ENCODE results near the gene LAG3.
A peak's percentile ranks its signal among the peaks of the same experiment; 100 is the strongest.

LAG3 gene

DNA sequence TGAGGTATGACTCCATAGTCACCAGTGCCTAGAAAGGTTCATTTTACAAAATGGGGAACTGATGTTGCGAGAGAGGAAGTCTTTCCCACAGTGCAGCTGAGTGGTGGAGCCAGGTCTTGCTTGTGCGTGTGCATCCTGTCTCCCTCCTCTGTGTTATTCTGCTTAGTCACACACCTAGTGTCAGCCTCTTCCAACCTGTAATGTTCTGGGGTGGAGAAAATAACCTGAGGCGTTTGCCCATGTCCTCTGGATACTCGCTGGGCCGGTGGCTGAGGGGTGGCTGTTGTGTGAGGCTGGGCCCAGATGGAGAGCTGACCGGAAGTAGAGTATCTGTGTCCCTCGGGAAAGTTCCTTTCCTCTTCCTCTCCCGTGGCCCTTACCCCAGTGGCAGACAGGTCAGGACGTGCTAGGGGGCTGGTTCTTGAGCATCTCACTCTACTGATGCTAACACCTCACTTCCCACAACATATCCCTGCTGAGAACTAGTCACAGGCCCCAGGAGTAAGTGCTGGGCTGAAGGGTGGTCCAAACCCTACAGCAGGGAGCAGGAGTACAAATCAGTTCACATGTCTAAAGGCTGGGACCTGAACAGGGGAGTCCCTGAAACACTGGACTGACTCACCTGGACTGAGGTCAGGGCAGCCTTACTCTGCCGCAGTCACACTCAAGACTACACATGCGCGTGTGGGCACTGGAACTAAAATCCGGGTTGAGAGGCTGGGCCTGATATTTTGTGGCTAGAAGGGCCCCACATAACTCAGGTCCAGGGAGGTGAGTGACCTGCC lies 26.4 kb upstream of the LAG3 start:
- Mint-ChIP-seq H3K27me3 (ENCODE audit: low read depth) (no peaks in the 10 kb centered on the region), H3K4me1 (ENCODE audit: low read depth) (peaks cover 18% of the 10 kb centered on the region), H3K9me3 (peaks cover 8% of the 10 kb centered on the region), H3K36me3 (ENCODE audit: low read depth) (peaks cover 45% of the 10 kb centered on the region), H3K27ac (peak overlapping the region; percentile 79), H3K4me3 (peak overlapping the region; percentile 29)
- no peak for DNase-seq (ENCODE audit: low spot score)

DNA sequence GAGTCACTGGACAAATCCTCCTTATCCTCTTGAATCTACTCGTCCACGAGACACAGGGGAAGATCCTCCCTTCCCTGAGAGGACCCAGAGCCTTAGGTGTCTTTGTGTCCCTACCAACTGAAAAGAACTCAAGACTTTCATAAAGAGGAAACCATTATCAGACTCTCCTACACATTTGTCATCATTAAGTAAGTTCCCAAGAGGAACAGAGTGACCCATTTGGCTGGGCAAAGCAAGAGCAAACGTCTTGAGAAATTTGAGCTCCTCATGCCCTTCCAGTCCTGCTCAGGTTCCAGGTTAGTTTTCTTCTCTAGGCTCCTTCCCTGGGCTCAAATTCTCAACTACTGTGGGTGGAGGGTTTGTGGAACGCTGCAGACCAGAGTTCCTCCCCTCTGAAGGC lies 25.1 kb upstream of the LAG3 start:
- Mint-ChIP-seq H3K27ac (peak overlapping the region; percentile 59), H3K27me3 (ENCODE audit: low read depth) (no peaks in the 10 kb centered on the region), H3K4me1 (ENCODE audit: low read depth) (peaks cover 27% of the 10 kb centered on the region), H3K9me3 (peaks cover 8% of the 10 kb centered on the region), H3K36me3 (ENCODE audit: low read depth) (peaks cover 54% of the 10 kb centered on the region), H3K4me3 (no peak overlapping the region)
- DNase-seq (ENCODE audit: low spot score) = no peak

DNA sequence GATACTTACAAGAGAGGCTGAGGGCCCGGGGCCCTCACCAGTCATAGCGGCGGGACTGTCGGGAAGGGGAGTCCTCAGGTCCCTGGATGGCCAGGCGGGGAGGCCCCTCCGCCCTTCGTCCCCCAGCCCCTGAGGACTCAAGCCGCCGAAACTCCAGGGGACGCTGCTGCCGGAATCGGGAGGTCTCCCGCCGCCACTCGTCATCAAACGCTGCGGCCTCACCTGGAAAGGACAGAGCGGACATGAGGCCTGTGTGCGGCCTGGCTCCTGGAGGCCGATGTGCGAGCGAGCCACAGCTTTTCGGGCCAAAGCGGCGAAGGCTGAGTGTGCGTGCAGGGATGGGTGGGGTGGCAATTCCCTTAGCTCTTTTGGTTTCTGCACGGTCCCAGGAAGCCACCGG lies 23.6 kb upstream of the LAG3 start:
- Mint-ChIP-seq H3K9me3 (no peaks in the 10 kb centered on the region), H3K27me3 (ENCODE audit: low read depth) (no peaks in the 10 kb centered on the region), H3K27ac (no peak overlapping the region), H3K36me3 (ENCODE audit: low read depth) (peaks cover 50% of the 10 kb centered on the region), H3K4me1 (ENCODE audit: low read depth) (peaks cover 32% of the 10 kb centered on the region), H3K4me3 (no peak overlapping the region)
- DNase-seq (ENCODE audit: low spot score) = no peak

DNA sequence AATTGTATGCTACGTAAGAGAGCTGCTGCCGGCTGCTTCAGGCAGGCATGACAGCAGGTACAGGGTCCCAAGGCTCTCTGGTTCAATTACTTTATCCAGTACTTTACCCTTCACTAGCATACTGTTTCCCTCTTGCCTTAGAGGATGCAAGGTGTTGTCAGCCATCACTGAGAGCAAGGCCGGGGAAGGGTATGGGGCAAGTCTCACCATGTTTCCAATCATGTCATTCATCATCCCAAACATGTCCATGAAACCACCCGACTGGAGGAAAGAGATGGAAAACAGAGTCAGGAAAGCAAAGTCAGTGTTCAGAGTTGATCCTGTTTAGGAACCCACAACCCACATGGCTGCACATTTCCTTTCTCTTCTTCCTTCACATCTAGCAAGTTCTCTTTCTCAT lies 21.8 kb upstream of the LAG3 start:
- Mint-ChIP-seq H3K27me3 (ENCODE audit: low read depth) (no peaks in the 10 kb centered on the region), H3K27ac (no peak overlapping the region), H3K36me3 (ENCODE audit: low read depth) (peaks cover 43% of the 10 kb centered on the region), H3K4me1 (ENCODE audit: low read depth) (peaks cover 29% of the 10 kb centered on the region), H3K4me3 (no peak overlapping the region), H3K9me3 (no peaks in the 10 kb centered on the region)
- no peak for DNase-seq (ENCODE audit: low spot score)

DNA sequence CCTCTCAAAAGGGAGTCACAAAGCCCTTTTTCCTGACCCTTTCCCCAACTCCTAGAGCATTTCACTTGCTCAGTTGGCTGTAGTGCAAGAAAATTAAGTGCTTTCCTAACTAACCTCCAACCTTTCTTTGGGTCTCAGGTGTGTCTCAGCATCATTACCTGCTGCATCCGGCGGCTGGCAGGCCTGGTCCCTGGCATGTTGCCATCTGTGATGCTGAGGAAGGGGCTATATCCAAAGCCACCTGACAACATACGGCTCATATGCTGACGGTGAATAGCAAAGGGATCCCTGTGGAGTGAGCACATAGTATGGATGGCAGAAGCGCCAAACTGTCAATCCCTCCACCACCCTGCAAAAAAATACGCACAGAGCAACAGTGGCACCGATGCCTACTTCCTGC lies 20.6 kb upstream of the LAG3 start:
- Mint-ChIP-seq H3K4me1 (ENCODE audit: low read depth) (peaks cover 24% of the 10 kb centered on the region), H3K9me3 (no peaks in the 10 kb centered on the region), H3K36me3 (ENCODE audit: low read depth) (peaks cover 40% of the 10 kb centered on the region), H3K27ac (peak overlapping the region; percentile 98), H3K4me3 (peak overlapping the region; percentile 94), H3K27me3 (ENCODE audit: low read depth) (no peaks in the 10 kb centered on the region)
- DNase-seq (ENCODE audit: low spot score) = no peak

DNA sequence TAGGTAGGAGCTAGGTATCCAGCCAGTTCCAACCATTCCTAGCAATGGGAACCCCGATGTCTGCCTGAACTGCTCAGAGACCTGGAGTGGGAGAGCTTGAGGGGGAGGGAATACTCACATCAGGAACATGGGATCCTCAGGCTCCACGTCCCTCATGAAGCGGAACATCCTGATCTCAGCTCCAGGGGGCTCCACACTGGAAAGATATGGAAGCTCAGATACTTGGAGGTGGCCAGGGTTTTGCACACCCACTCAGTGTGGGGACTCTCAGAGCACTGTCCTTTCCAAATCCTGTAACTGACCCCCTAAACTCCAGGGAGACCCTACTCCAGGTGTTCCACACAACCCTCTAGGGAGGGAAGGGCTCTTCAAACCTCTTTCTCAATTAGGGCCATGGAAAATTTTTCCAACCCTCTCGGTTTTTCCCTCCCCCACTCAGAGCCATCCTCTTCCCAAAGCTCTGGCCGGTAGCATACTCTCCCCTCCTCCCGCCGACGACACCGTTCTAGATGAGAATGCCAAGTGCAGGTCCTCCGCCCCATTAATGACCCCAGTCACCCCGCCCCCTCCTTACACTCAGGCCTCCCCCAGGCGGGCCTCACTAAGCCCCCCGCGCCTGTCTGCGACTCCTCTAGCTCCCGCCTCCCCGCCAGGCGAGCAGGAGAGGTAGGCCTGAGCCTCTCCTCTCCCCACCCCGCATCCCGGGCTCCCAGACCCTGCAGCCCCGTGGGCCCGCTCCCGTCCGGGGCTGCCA lies 20.0 kb upstream of the LAG3 start:
- no peak for DNase-seq (ENCODE audit: low spot score)
- H3K4me3 Mint-ChIP-seq = peak overlapping the region; percentile 94
- peaks cover 2% of the 10 kb centered on the region for H3K27me3 Mint-ChIP-seq (ENCODE audit: low read depth)

DNA sequence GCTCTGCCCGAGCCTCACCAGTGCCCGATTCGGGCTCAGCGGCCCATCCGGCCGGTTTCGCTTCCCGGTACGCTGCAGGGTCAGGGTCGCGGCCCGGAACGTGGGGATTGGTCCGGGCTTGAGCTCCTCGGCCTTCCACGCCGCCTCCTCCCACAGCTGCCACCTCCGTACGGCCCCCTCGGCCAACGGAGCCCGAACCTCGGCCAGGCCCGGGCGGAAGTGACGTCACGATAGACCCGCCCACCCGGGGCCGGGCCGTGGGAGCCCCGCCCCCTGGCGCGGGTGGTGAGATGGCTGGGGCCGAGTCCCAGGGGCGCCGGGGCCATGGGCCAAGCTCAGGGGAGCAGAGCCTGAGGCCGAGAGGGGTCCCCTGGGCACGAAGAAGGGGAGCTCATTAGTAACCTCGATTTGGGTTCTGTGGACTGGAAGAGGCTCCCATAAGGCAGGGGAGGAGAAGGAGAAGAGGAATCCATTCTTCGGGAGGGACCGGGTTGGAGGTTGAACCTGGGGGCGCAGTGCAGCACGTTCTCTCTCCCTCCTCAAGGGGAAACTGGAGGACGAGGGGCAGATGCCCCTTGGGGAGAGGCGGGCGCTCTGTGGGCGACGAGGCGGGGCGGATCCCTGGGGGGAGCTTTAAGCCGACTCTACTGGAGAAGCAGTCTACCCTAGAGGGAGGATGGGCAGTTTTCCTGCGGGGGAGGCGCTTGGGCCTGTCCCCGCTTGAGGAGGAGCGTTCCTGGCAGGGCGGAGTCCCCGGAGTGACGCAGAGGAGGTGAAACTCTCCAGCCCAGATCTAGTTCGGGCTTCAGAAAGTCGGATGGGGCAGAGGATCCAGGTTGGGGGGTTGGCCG lies 19.2 kb upstream of the LAG3 start, which contains the start of gene MLF2:
MLF2 (minus strand) TSS at position 221 of the 851 bp plus-strand sequence. CDS start 807 bp downstream, outside the sequence.
- Mint-ChIP-seq H3K36me3 (ENCODE audit: low read depth) (peaks cover 29% of the 10 kb centered on the region), H3K4me3 (peak within 1 kb of the TSS; percentile 94), H3K27ac (peak within 1 kb of the TSS; percentile 98), H3K9me3 (no peaks in the 10 kb centered on the region), H3K4me1 (ENCODE audit: low read depth) (peaks cover 30% of the 10 kb centered on the region), H3K27me3 (ENCODE audit: low read depth) (peaks cover 2% of the 10 kb centered on the region)
- DNase-seq (ENCODE audit: low spot score) = peak; percentile 97

More for the DNA sequence above, 20.0 kb upstream of the LAG3 start:
- Mint-ChIP-seq H3K27ac (peak overlapping the region; percentile 98), H3K4me1 (ENCODE audit: low read depth) (peaks cover 27% of the 10 kb centered on the region), H3K36me3 (ENCODE audit: low read depth) (peaks cover 37% of the 10 kb centered on the region), H3K9me3 (no peaks in the 10 kb centered on the region)

DNA sequence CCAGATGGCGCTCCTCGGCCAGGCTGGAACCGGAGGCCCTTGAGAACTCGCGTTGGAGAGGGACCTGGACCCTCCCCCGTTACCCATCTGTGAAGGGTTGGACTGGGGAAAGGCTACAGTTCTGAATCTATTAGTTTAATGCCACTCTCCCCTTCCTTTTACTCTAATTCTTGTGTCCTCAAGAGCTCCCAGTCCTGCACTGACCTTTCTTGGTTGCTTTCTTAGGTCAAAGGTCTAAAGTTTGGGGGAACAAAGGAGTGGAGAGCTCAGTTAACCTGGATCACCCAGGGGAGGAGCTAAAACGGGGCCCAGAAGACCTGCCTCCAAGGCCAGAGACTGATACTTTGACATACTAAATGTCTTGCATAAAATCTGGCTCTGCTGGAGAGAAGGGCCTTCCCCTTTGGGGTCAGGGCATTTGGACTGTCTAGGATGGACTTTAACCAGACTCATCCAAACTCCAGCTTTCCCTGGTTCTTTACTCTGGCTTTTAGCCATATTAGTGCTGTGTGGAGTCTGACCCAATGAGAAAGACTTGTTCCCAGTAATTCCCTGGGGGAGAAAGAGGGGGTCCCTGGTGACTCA lies 18.5 kb upstream of the LAG3 start:
- Mint-ChIP-seq H3K4me3 (peak overlapping the region; percentile 94), H3K27ac (peak overlapping the region; percentile 98), H3K9me3 (no peaks in the 10 kb centered on the region), H3K36me3 (ENCODE audit: low read depth) (peaks cover 24% of the 10 kb centered on the region), H3K4me1 (ENCODE audit: low read depth) (peaks cover 36% of the 10 kb centered on the region), H3K27me3 (ENCODE audit: low read depth) (peaks cover 2% of the 10 kb centered on the region)
- DNase-seq (ENCODE audit: low spot score) = no peak

DNA sequence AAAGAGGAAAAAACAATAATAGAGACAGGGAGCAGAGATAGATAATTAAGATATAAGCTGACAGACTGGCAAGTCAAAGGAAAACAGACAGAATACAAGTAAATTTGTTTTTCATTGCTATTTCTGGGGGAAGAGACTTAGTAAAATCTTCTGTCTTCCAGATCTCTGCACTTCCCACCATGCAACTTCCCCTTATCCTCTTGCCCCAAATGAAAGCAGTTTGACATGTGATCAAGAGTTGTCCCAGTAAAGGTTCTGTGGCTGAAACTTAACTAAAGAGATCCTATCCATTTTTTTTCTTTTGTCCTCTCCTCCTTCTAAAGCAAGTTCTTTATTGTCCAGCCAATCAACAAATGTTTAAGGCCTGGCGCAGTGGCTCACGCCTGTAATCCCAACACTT lies 17.9 kb upstream of the LAG3 start:
- Mint-ChIP-seq H3K27ac (no peak overlapping the region), H3K27me3 (ENCODE audit: low read depth) (peaks cover 2% of the 10 kb centered on the region), H3K4me3 (no peak overlapping the region), H3K4me1 (ENCODE audit: low read depth) (peaks cover 37% of the 10 kb centered on the region), H3K36me3 (ENCODE audit: low read depth) (peaks cover 19% of the 10 kb centered on the region), H3K9me3 (no peaks in the 10 kb centered on the region)
- DNase-seq (ENCODE audit: low spot score) = no peak

DNA sequence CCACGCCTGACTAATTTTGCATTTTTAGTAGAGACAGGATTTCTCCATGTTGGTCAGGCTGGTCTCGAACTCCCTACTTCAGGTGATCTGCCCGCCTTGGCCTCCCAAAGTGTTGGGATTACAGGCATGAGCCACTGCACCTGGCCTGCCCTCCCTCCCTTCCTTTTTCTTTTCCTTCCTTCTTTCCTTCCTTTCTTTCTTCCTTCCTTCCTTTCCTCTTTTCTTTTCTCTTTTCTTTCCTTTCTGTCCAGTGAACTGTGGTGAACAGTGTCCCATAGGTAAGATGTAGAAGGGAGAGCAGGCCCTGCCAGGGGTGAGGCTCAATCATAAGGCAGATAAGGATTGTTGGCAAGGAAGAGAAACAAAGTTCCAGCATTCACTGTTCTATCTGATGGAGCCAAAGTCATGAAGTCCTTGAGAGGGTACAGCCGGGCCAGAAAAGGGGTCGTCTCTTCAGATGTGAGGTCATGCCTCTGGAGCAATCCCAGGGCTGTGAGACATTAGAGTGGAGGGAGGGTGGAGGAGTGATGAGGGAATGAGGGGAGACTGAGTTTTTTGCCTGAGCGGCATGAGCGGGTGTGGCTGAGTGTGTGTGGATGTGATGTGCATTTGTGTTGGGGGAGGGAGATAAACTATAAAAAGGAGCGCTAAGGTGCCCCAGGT lies 15.2 kb upstream of the LAG3 start:
- Mint-ChIP-seq H3K4me3 (no peak overlapping the region), H3K4me1 (ENCODE audit: low read depth) (peaks cover 25% of the 10 kb centered on the region), H3K27ac (no peak overlapping the region), H3K27me3 (ENCODE audit: low read depth) (peaks cover 2% of the 10 kb centered on the region), H3K9me3 (no peaks in the 10 kb centered on the region), H3K36me3 (ENCODE audit: low read depth) (no peaks in the 10 kb centered on the region)
- no peak for DNase-seq (ENCODE audit: low spot score)

DNA sequence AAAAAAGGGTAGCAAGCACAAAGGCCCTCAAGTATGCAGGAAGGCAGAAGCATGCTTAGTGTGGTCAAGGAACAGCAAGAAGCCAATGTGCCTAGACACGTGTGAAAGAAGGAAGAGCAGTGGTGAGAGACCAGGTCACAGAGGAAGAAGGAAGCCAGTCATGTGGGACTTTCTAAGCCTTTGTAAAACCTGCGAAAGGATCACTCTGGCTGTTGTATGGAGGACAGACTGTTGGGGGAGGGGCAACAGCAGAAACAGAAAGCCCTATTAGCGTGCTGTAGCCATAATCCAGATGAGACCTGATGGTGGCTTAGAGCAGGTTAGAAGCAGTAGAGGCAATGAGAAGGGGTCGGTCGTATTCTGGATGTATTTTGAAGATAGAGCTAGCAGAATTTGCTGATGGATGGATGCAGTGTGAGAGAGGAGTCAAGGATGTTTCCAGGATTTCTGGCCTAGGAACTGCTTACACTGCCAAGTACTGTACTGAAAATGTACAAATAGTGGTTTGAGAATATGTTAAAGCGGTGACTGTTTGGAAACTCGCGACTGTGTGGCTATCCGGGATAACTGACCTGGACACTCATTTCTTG lies 13.7 kb upstream of the LAG3 start:
- no peaks in the 10 kb centered on the region for H3K36me3 Mint-ChIP-seq (ENCODE audit: low read depth)
- H3K27me3 Mint-ChIP-seq (ENCODE audit: low read depth) = peaks cover 2% of the 10 kb centered on the region
- no peak overlapping the region for H3K4me3 Mint-ChIP-seq
- DNase-seq (ENCODE audit: low spot score) = no peak
- H3K27ac Mint-ChIP-seq = no peak overlapping the region
- peaks cover 19% of the 10 kb centered on the region for H3K4me1 Mint-ChIP-seq (ENCODE audit: low read depth)
- H3K9me3 Mint-ChIP-seq = no peaks in the 10 kb centered on the region

DNA sequence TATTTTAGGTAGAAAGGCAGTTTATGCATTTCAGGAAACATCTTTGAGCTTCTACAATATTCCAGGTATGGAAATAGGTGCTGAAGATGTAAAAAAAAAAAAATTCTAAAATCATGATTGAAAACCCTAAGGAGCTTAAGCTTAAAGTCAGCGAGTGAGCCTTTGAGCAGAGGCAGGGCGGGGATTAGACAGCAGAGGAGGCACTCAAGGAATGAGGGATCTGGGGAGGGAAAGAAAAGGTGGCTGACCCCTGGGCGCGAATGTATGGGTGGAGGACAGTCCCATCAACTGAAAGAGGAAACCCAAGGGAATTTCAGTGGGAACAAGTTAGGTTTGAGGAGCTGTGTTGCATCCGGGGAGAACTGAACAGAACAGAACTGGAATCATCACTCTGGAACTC lies 12.6 kb upstream of the LAG3 start:
- no peak overlapping the region for H3K27ac Mint-ChIP-seq
- H3K4me3 Mint-ChIP-seq = no peak overlapping the region
- no peaks in the 10 kb centered on the region for H3K9me3 Mint-ChIP-seq
- H3K27me3 Mint-ChIP-seq (ENCODE audit: low read depth) = peaks cover 4% of the 10 kb centered on the region
- no peak for DNase-seq (ENCODE audit: low spot score)
- H3K4me1 Mint-ChIP-seq (ENCODE audit: low read depth) = peaks cover 22% of the 10 kb centered on the region
- no peaks in the 10 kb centered on the region for H3K36me3 Mint-ChIP-seq (ENCODE audit: low read depth)

DNA sequence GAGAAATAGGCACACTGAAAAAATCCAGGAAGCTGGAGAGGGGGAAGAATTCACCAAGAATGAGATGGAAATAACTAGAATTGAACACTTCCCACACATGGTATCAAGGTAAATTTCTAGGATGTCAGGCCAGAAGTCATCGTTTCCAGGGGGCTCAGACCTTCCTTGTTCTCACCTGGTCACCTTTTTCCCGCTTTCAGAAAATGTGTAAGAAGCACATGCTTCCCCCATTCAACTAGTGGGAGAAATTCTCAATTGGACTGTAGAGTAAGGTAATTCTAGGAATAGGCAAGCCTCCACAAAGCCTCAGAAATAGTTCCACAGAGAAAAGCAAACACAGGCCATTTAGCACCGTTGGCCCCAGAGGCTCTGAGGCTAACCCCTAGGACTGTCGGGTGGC lies 8.9 kb upstream of the LAG3 start:
- DNase-seq (ENCODE audit: low spot score) = no peak
- H3K27me3 Mint-ChIP-seq (ENCODE audit: low read depth) = peaks cover 9% of the 10 kb centered on the region
- peaks cover 37% of the 10 kb centered on the region for H3K4me1 Mint-ChIP-seq (ENCODE audit: low read depth)
- H3K9me3 Mint-ChIP-seq = no peaks in the 10 kb centered on the region
- H3K4me3 Mint-ChIP-seq = no peak overlapping the region
- no peak overlapping the region for H3K27ac Mint-ChIP-seq
- no peaks in the 10 kb centered on the region for H3K36me3 Mint-ChIP-seq (ENCODE audit: low read depth)

All from T-helper 2 cell treated with Interferon-gamma antibody and Interleukin-4, amounts not matched to agents 5 μg/mL and 100 μg/mL, for 36 hours (primary cell).